ENCODE results near the gene JAG2.

JAG2 gene

GRCh38 chr14:105167303-105168092 is 1.1 kb downstream of the JAG2 start:
- peak overlapping the region; percentile 20 for H3K4me3 ChIP-seq (ENCODE audit: low read depth, low read length)

GRCh38 chr14:105166571-105167302 is 1.8 kb downstream of the JAG2 start:
- H3K4me3 ChIP-seq (ENCODE audit: low read depth, low read length): no peak overlapping the region

GRCh38 chr14:105165761-105166485 is 2.7 kb downstream of the JAG2 start:
- no peak overlapping the region for H3K4me3 ChIP-seq (ENCODE audit: low read depth, low read length)

- H3K4me3 ChIP-seq (ENCODE audit: low read depth, low read length): no peak overlapping the region
Observed at GRCh38 chr14:105165134-105165704, 3.4 kb downstream of the JAG2 start.

GRCh38 chr14:105163040-105163742 is 5.4 kb downstream of the JAG2 start:
- no peak overlapping the region for H3K4me3 ChIP-seq (ENCODE audit: low read depth, low read length)

GRCh38 chr14:105162669-105162979 is 6.0 kb downstream of the JAG2 start:
- no peak overlapping the region for H3K4me3 ChIP-seq (ENCODE audit: low read depth, low read length)

- no peak overlapping the region for H3K4me3 ChIP-seq (ENCODE audit: low read depth, low read length)
Observed at GRCh38 chr14:105161964-105162668, 6.5 kb downstream of the JAG2 start.

- no peak overlapping the region for H3K4me3 ChIP-seq (ENCODE audit: low read depth, low read length)
Observed at GRCh38 chr14:105161309-105161708, 7.3 kb downstream of the JAG2 start.

GRCh38 chr14:105160776-105161175 is 7.8 kb downstream of the JAG2 start:
- no peak overlapping the region for H3K4me3 ChIP-seq (ENCODE audit: low read depth, low read length)

GRCh38 chr14:105159344-105159743 is 9.2 kb downstream of the JAG2 start:
- H3K4me3 ChIP-seq (ENCODE audit: low read depth, low read length): no peak overlapping the region

- no peak overlapping the region for H3K4me3 ChIP-seq (ENCODE audit: low read depth, low read length)
Observed at GRCh38 chr14:105158794-105159193, 9.8 kb downstream of the JAG2 start.

- H3K4me3 ChIP-seq (ENCODE audit: low read depth, low read length): no peak overlapping the region
Observed at GRCh38 chr14:105157872-105158271, 10.7 kb downstream of the JAG2 start.

GRCh38 chr14:105156414-105157375 is 11.9 kb downstream of the JAG2 start:
- H3K4me3 ChIP-seq (ENCODE audit: low read depth, low read length): no peak overlapping the region

GRCh38 chr14:105155681-105156413 is 12.7 kb downstream of the JAG2 start:
- H3K4me3 ChIP-seq (ENCODE audit: low read depth, low read length): no peak overlapping the region

GRCh38 chr14:105155071-105155651 is 13.4 kb downstream of the JAG2 start:
- no peak overlapping the region for H3K4me3 ChIP-seq (ENCODE audit: low read depth, low read length)

GRCh38 chr14:105154476-105154871 is 14.1 kb downstream of the JAG2 start:
- H3K4me3 ChIP-seq (ENCODE audit: low read depth, low read length): no peak overlapping the region

- no peak overlapping the region for H3K4me3 ChIP-seq (ENCODE audit: low read depth, low read length)
Observed at GRCh38 chr14:105153739-105154475, 14.7 kb downstream of the JAG2 start.

Measured in iPS-11a (cell line).